Upper lobe of left lung (tissue), 4 donors: ENCODE results near the gene POLR3F.

ENCODE experiments used
- CTCF ChIP-seq, 6 experiments: fragments of 450-650 bp in 4 of 6; fragments of 200-600 bp in 2 of 6; sonication (generic) in 2 of 6; IDR thresholded peaks; one replicate each; pipeline ENCODE4 v1.5.1; 2016 to 2019; ENCODE audit warnings: antibody characterized with exemption in 6 of 6
- POLR2A ChIP-seq, 4 donors: fragments of 450-650 bp; IDR thresholded peaks; one replicate each; pipeline ENCODE4 v1.5.1; 2016 to 2017; ENCODE audit warnings: antibody characterized with exemption in 4 of 4, mild to moderate bottlenecking in 2 of 4
- POLR2AphosphoS5 ChIP-seq, 2 donors: sonication (generic); formaldehyde crosslinking; IDR thresholded peaks; one replicate each; pipeline ENCODE4 v1.5.1; 2017; ENCODE audit warnings: antibody characterized with exemption in 2 of 2

- TF ChIP-seq CTCF (IDR thresholded peaks at IDR 0.05) (no peak), POLR2AphosphoS5 (IDR thresholded peaks at IDR 0.05) (no peak), POLR2A (IDR thresholded peaks at IDR 0.05) (no peak)
These were observed 40.0 kb upstream of the POLR3F start for GRCh38 chr20:18427214-18427613.
